Duodenal mucosa (tissue), 2 donors: Measurements from ENCODE around the gene IPP.

Experiments used
- H3K27ac ChIP-seq: one replicate; pipeline ENCODE4 v1.7.0; 2013; ENCODE audit warnings: low read depth, low read length
- H3K27me3 ChIP-seq, 2 donors: one replicate each; pipeline ENCODE4 v1.7.0; 2013; ENCODE audit warnings: low read length in 2 of 2, control low read depth in 1 of 2; ENCODE audit not compliant: insufficient read depth in 2 of 2, control insufficient read depth in 1 of 2
- H3K36me3 ChIP-seq, 2 donors: one replicate each; pipeline ENCODE4 v1.7.0; 2013; ENCODE audit warnings: low read length in 2 of 2, control low read depth in 1 of 2; ENCODE audit not compliant: insufficient read depth in 2 of 2, control insufficient read depth in 1 of 2
- H3K4me1 ChIP-seq, 2 donors: one replicate each; pipeline ENCODE4 v1.7.0; 2013; ENCODE audit warnings: low read length in 2 of 2, control low read depth in 1 of 2; ENCODE audit not compliant: insufficient read depth in 2 of 2, control insufficient read depth in 1 of 2
- H3K4me3 ChIP-seq, 2 donors: one replicate each; pipeline ENCODE4 v1.7.0; 2013; ENCODE audit warnings: low read length in 2 of 2, low read depth in 1 of 2
- H3K9ac ChIP-seq, 2 donors: one replicate each; pipeline ENCODE4 v1.7.0; 2013; ENCODE audit warnings: low read length in 2 of 2, low read depth in 1 of 2
- H3K9me3 ChIP-seq, 2 donors: one replicate each; pipeline ENCODE4 v1.7.0; 2013; ENCODE audit warnings: low read length in 2 of 2, control low read depth in 1 of 2; ENCODE audit not compliant: control insufficient read depth in 1 of 2

The IPP gene

GRCh38 chr1:45750298-45751038, at the start of gene IPP:
TSS of gene IPP (minus strand) at chr1:45750653. CDS start at chr1:45746411, 4,242 bp downstream.
- H3K4me3 ChIP-seq = peak within 1 kb of the TSS; percentile 84 to 85
- no peaks in the 10 kb centered on the region for H3K27me3 ChIP-seq
- H3K36me3 ChIP-seq = no peaks in the 10 kb centered on the region
- peaks cover 3 to 10% of the 10 kb centered on the region in 2 donors for H3K4me1 ChIP-seq
- H3K9me3 ChIP-seq = peaks cover 0 to 8% of the 10 kb centered on the region in 2 donors
- peak within 1 kb of the TSS; percentile 97 for H3K27ac ChIP-seq
- peak within 1 kb of the TSS; percentile 94 for H3K9ac ChIP-seq

DNA sequence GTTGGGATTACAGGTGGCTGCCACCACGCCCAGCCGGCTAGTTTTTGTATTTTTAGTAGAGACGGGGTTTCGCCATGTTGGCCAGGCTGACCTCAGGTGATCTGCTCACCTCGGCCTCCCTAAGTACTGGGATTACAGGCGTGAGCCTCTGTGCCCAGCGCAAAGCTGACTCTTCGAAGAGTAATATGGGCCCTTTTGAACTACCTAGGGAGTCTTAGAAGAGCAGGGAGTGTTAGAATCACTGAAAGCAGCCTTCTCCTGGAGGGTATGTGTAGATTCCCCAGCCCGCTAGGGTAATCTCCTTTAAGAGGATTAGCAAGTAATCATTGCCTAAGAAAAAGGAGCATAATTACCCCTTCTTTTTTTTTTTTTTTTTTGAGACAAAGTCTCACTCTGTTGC, 46.5 kb upstream of the IPP start:
- Histone ChIP-seq H3K27me3 (peaks cover 0 to 3% of the 10 kb centered on the region in 2 donors), H3K9ac (no peak overlapping the region), H3K4me3 (no peak overlapping the region), H3K9me3 (no peaks in the 10 kb centered on the region), H3K36me3 (no peaks in the 10 kb centered on the region), H3K4me1 (no peaks in the 10 kb centered on the region), H3K27ac (no peak overlapping the region)

- no peak overlapping the region for H3K9ac ChIP-seq
- no peaks in the 10 kb centered on the region for H3K9me3 ChIP-seq
- peaks cover 0 to 3% of the 10 kb centered on the region in 2 donors for H3K27me3 ChIP-seq
- no peaks in the 10 kb centered on the region for H3K4me1 ChIP-seq
- H3K27ac ChIP-seq = no peak overlapping the region
- no peaks in the 10 kb centered on the region for H3K36me3 ChIP-seq
- no peak overlapping the region for H3K4me3 ChIP-seq
Measured at GRCh38 chr1:45796381-45796780, 45.9 kb upstream of the IPP start.

- Histone ChIP-seq H3K9ac (no peak overlapping the region), H3K4me1 (no peaks in the 10 kb centered on the region), H3K27ac (no peak overlapping the region), H3K9me3 (no peaks in the 10 kb centered on the region), H3K27me3 (peaks cover 0 to 3% of the 10 kb centered on the region in 2 donors), H3K4me3 (no peak overlapping the region), H3K36me3 (no peaks in the 10 kb centered on the region)
Measured at GRCh38 chr1:45793942-45794604, 43.6 kb upstream of the IPP start.

GRCh38 chr1:45792744-45793143, 42.3 kb upstream of the IPP start:
- no peak overlapping the region for H3K9ac ChIP-seq

GRCh38 chr1:45789601-45790000, 39.1 kb upstream of the IPP start:
- Histone ChIP-seq H3K27ac (no peak overlapping the region), H3K9ac (no peak overlapping the region), H3K9me3 (no peaks in the 10 kb centered on the region), H3K27me3 (peaks cover 0 to 3% of the 10 kb centered on the region in 2 donors), H3K4me1 (no peaks in the 10 kb centered on the region), H3K36me3 (no peaks in the 10 kb centered on the region), H3K4me3 (no peak overlapping the region)

More at GRCh38 chr1:45792744-45793143, 42.3 kb upstream of the IPP start:
- no peaks in the 10 kb centered on the region for H3K9me3 ChIP-seq
- no peaks in the 10 kb centered on the region for H3K4me1 ChIP-seq
- H3K27ac ChIP-seq = no peak overlapping the region
- peaks cover 0 to 3% of the 10 kb centered on the region in 2 donors for H3K27me3 ChIP-seq
- no peaks in the 10 kb centered on the region for H3K36me3 ChIP-seq
- H3K4me3 ChIP-seq = no peak overlapping the region

GRCh38 chr1:45787905-45788304, 37.5 kb upstream of the IPP start:
- no peaks in the 10 kb centered on the region for H3K36me3 ChIP-seq
- H3K27ac ChIP-seq = no peak overlapping the region
- no peak overlapping the region for H3K4me3 ChIP-seq
- H3K4me1 ChIP-seq = no peaks in the 10 kb centered on the region
- no peak overlapping the region for H3K9ac ChIP-seq
- H3K27me3 ChIP-seq = no peaks in the 10 kb centered on the region
- H3K9me3 ChIP-seq = no peaks in the 10 kb centered on the region

- Histone ChIP-seq H3K4me3 (no peak overlapping the region), H3K27ac (no peak overlapping the region), H3K36me3 (no peaks in the 10 kb centered on the region), H3K9me3 (no peaks in the 10 kb centered on the region), H3K27me3 (no peaks in the 10 kb centered on the region), H3K9ac (no peak overlapping the region), H3K4me1 (no peaks in the 10 kb centered on the region)
Measured at GRCh38 chr1:45785583-45785982, 35.1 kb upstream of the IPP start.

- H3K27ac ChIP-seq = no peak overlapping the region
- H3K36me3 ChIP-seq = no peaks in the 10 kb centered on the region
- no peaks in the 10 kb centered on the region for H3K27me3 ChIP-seq
- no peaks in the 10 kb centered on the region for H3K4me1 ChIP-seq
- H3K4me3 ChIP-seq = no peak overlapping the region
- no peaks in the 10 kb centered on the region for H3K9me3 ChIP-seq
- H3K9ac ChIP-seq = no peak overlapping the region
Measured at GRCh38 chr1:45775794-45776193, 25.3 kb upstream of the IPP start.

DNA sequence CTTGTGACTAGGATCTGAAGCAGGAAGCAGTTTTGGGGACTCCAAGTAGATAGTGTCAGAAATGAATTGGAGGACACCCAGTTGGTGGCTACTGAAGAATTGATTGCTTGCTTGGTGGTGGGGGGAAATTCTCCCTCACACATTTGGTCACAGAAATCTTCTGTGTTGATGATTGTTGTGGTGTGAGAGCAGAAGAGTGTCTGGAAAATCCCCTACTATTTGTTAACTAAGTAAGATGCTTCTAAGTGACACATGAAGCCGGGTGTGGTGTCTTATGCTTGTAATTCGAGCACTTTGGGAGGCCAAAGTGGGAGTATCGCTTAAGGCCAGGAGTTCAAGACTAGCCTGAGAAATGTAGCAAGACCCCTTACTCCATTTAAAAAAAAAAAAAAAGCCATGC, 22.5 kb upstream of the IPP start:
- Histone ChIP-seq H3K9me3 (no peaks in the 10 kb centered on the region), H3K4me1 (no peaks in the 10 kb centered on the region), H3K9ac (no peak overlapping the region), H3K27me3 (no peaks in the 10 kb centered on the region), H3K4me3 (no peak overlapping the region), H3K27ac (no peak overlapping the region), H3K36me3 (no peaks in the 10 kb centered on the region)
